SK-N-MC (cell line): ENCODE results near the gene MLST8.
"Not testable (repeated sequence)": the region's sequence is repeated elsewhere in the genome, so short reads cannot be mapped to it uniquely, and the experiment has no call there.

ENCODE experiments used
- DNase-seq: peaks from one replicate; pipeline ENCODE4 v3.0.0-alpha.2; 2011; ENCODE audit warnings: low read depth, low spot score
- H3K27ac ChIP-seq: fragments of 200-600 bp; sonication (generic); 2 replicates; pipeline ENCODE4 v1.5.1; 2016; ENCODE audit warnings: mixed run types
- H3K36me3 ChIP-seq: fragments of 200-600 bp; sonication (generic); 2 replicates; pipeline ENCODE4 v1.6.1; 2017; ENCODE audit warnings: antibody characterized with exemption, low read length, mixed read lengths; ENCODE audit not compliant: insufficient read depth
- H3K4me3 ChIP-seq: fragments of 200-600 bp; sonication (generic); 2 replicates; pipeline ENCODE4 v1.5.1; 2016
- H3K9ac ChIP-seq: fragments of 200-600 bp; sonication (generic); 2 replicates; pipeline ENCODE4 v1.8.0; 2017; ENCODE audit warnings: mixed run types, mixed read lengths; ENCODE audit not compliant: insufficient read length
- H3K9me3 ChIP-seq: fragments of 200-600 bp; sonication (generic); 2 replicates; pipeline ENCODE4 v1.6.1; 2017; ENCODE audit warnings: low read depth, mild to moderate bottlenecking, antibody characterized with exemption, low read length, moderate library complexity, mixed read lengths
- EZH2 ChIP-seq: fragments of 200-600 bp; sonication (generic); IDR thresholded peaks from one replicate; pipeline ENCODE4 v1.6.1; 2017; ENCODE audit warnings: antibody characterized with exemption
- FOXP2 ChIP-seq: optimal IDR thresholded peaks from 2 replicates; pipeline ENCODE3; 2011; ENCODE audit warnings: mild to moderate bottlenecking, moderate library complexity; ENCODE audit not compliant: insufficient read depth; ENCODE audit errors: extremely low read length, control extremely low read depth
- POLR2AphosphoS5 ChIP-seq: IDR thresholded peaks from 2 replicates; pipeline ENCODE4 v1.6.1; 2012; ENCODE audit warnings: mild to moderate bottlenecking, low read depth, low read length, borderline replicate concordance

Gene MLST8

DNA sequence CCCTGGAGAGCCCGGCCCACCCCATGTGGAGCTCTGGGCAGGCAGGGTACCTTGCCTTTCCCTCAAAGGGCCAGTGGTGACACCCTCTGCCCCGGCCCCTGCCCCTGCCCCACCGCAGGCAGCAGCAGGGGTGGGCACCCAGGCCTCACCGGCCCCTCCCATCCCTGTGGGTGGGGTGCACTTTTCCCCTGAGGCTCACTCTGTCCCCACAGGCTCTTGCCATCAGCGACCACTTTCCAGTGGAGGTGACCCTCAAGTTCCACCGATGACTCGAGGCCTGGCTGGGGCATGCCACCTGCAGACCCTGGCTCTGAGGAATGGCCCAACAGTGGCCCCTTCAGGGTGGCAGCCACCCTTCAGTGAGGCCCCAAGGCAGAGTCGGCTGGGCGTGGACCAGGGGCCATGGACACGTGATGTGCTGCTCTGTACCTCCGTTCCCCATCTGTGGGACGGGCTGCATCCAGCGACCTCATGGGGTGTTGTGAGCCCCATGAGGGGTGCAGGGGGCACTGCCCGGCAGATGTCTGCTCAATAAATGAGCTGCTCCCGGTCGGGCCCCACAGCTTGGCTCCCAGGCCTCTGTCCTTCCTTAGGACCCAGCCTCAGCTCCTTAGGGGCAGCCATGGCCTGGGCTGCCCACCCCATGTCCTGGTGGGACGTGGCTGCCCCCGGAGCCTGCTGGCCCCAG is 33.0 kb downstream of the MLST8 start:
- no peak for DNase-seq

DNA sequence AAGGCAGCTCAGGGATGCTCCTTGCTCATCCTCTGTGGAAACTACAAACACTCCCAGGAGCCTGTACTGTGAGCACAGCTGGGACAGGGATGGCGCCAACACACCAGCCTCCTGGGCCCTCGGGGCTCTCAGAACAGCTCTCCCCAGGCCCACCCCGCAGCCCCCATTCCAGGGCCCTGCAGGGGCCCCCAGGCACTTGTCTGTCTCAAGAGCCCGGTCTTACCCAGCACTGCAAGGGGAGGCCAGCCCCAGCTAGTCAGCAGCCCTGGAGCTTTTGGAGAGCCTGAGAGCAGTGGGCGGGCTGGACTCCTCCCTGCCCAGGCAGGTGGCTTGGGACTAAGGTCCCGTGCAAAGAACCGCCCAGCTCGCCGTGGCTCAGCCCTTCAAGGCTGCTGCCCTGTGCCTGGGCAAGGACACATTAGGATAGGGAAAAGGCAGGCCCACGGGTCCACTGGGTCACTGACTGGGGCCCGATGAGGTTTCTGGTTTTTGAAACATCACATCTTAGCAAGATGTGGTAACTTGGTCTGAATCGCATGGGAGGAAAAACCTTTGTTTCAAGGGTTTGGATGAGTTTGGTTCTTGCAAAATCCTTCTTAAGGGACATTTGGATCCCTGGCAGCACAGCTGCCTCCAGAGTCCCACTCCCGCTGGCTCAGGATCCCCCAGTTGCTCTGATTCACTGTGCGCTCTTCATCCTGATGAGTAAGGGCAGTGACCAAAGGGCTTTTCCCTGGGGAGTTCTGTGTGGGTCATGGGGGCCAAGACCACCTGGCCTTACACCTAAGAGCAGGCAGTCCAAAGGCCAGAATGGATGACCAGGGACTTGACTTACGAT is 33.8 kb downstream of the MLST8 start:
- Histone ChIP-seq H3K4me3 (no peak overlapping the region), H3K27ac (no peak overlapping the region), H3K9me3 (no peaks in the 10 kb centered on the region), H3K9ac (no peak overlapping the region), H3K36me3 (peaks cover 14% of the 10 kb centered on the region; the same call in 1 of the 2 replicates)
- no peak for DNase-seq
- TF ChIP-seq POLR2AphosphoS5 (no peak), FOXP2 (no peak), EZH2 (no peak)

More for the DNA sequence above, 33.0 kb downstream of the MLST8 start:
- H3K27ac ChIP-seq = no peak overlapping the region
- no peak for TF ChIP-seq EZH2
- no peak for TF ChIP-seq FOXP2
- TF ChIP-seq POLR2AphosphoS5 = no peak
- no peak overlapping the region for H3K4me3 ChIP-seq
- H3K36me3 ChIP-seq = peaks cover 8% of the 10 kb centered on the region; the same call in 1 of the 2 replicates
- no peak overlapping the region for H3K9ac ChIP-seq
- no peaks in the 10 kb centered on the region for H3K9me3 ChIP-seq

DNA sequence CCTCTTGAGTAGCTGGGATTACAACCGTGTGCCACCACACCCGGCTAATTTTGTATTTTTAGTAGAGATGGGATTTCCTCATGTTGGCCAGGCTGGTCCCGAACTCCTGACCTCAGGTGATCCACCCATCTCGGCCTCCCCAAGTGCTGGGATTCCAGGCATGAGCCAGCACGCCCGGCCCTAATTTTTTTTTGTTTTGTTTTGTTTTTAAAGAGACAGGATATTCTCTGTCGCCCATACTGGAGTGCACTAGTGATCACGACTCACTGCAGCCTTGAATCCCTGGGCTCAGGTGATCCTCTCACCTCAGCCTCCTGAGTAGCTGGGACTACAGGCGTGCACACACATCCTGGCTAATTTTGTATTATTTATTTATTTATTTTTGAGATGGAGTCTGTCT is 35.1 kb downstream of the MLST8 start:
- not testable (repeated sequence) for H3K9ac ChIP-seq, H3K4me3 ChIP-seq, H3K27ac ChIP-seq, H3K9me3 ChIP-seq, DNase-seq
- H3K36me3 ChIP-seq = peaks cover 26% of the 10 kb centered on the region; the same call in 1 of the 2 replicates

- DNase-seq = no peak
- no peak overlapping the region for H3K4me3 ChIP-seq
- no peak overlapping the region for H3K9ac ChIP-seq
- H3K9me3 ChIP-seq = no peaks in the 10 kb centered on the region
- H3K27ac ChIP-seq = no peak overlapping the region
- TF ChIP-seq EZH2 (no peak), POLR2AphosphoS5 (no peak), FOXP2 (no peak)
- H3K36me3 ChIP-seq = peaks cover 42% of the 10 kb centered on the region; the same call in 1 of the 2 replicates
Measured at GRCh38 chr16:2242598-2242997, 37.3 kb downstream of the MLST8 start.

DNA sequence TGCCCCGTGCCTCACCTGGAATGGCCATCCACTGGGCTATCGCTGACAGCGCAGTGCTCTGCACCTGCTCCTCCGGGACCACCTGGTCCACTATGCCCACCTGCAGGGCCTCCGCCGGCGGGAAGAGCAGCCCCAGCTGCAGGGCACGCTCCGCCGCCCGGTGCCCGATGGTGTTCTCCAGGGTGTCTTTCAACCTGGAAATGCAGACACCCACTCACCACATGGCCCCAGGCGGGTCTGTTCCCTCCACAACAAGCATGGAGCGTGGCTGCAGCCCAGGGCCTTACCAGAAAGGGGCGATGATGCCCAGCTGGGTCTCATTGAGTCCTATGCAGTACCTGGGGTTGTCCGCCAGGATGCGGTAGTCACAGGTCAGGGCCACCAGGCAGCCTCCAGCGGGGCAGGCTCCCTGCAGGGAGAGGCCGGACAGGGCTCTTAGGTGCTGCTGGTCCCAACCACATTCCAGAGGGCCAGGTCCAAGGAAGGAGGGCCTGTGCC is 37.8 kb downstream of the MLST8 start:
- H3K27ac ChIP-seq = no peak overlapping the region
- no peak overlapping the region for H3K9ac ChIP-seq
- no peaks in the 10 kb centered on the region for H3K9me3 ChIP-seq
- TF ChIP-seq FOXP2 = no peak
- no peak for TF ChIP-seq EZH2
- no peak for TF ChIP-seq POLR2AphosphoS5
- no peak for DNase-seq
- no peak overlapping the region for H3K4me3 ChIP-seq
- H3K36me3 ChIP-seq = peaks cover 42% of the 10 kb centered on the region; the same call in 1 of the 2 replicates

DNA sequence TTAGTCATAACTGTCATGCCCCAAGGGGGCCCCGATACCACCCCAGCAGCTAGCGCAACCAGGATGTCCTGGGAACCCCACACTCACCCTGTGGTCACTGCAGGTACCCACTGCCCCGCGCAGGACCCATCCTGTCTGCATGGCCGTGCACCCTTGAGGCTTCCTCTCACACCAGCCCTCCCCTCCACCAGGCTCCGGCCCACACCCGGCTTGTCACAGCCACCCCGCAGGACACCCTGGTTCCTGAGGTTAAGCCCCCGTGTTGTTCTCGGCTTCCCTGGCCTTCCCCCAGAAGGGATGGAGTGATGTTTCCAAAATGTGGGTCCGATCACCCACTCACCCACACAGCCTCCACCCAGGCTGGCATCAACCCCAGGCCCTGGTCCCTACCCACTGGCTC is 38.5 kb downstream of the MLST8 start:
- no peak for DNase-seq
- H3K4me3 ChIP-seq = no peak overlapping the region
- H3K9me3 ChIP-seq = no peaks in the 10 kb centered on the region
- TF ChIP-seq FOXP2 (no peak), EZH2 (no peak), POLR2AphosphoS5 (no peak)
- no peak overlapping the region for H3K27ac ChIP-seq
- no peak overlapping the region for H3K9ac ChIP-seq
- peaks cover 46% of the 10 kb centered on the region; the same call in 1 of the 2 replicates for H3K36me3 ChIP-seq

DNA sequence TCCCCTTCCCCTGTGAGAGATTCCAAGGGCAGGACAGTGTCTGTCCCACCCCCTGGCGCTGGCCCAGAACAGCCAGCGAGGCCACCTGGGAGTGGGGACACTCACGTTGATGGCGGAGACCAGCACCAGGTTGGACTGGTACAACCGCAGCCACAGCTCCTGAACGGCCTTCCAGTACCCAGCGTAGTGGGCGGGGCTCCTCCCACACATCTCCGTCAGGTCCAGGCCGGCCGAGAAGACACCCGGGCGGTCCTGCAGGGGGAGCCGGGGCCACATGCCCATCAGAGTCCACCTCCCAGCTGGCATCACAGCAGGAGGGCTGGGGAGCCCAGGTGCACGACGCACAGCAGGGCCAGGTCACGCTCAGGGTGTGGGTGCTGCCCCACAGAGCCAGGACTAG is 39.0 kb downstream of the MLST8 start:
- no peak for DNase-seq
- H3K36me3 ChIP-seq = peaks cover 49% of the 10 kb centered on the region
- no peak overlapping the region for H3K4me3 ChIP-seq
- H3K27ac ChIP-seq = no peak overlapping the region
- no peak overlapping the region for H3K9ac ChIP-seq
- TF ChIP-seq EZH2 = no peak
- TF ChIP-seq POLR2AphosphoS5 = no peak
- no peak for TF ChIP-seq FOXP2
- no peaks in the 10 kb centered on the region for H3K9me3 ChIP-seq

- H3K9me3 ChIP-seq = no peaks in the 10 kb centered on the region
- H3K36me3 ChIP-seq = peaks cover 51% of the 10 kb centered on the region
- no peak for DNase-seq
- H3K9ac ChIP-seq = no peak overlapping the region
- H3K27ac ChIP-seq = no peak overlapping the region
- no peak overlapping the region for H3K4me3 ChIP-seq
- no peak for TF ChIP-seq POLR2AphosphoS5
- TF ChIP-seq EZH2 = no peak
- TF ChIP-seq FOXP2 = no peak
Measured at GRCh38 chr16:2244926-2245795, 39.9 kb downstream of the MLST8 start.
